RWPE2 (cell line): Measurements from ENCODE around the gene STAT5B.

Source experiments
- ATAC-seq: fragments of 200-7000 bp; cut with Tn5 transposase; 3 replicates; pipeline ENCODE4 v1.9.1; 2021; ENCODE audit warnings: low read depth
- DNase-seq: peaks from one replicate; pipeline ENCODE4 v3.0.0-alpha.2; 2020; ENCODE audit warnings: low spot score
- H3K27ac ChIP-seq: fragments of 450-650 bp; 2 replicates; pipeline ENCODE4 v1.5.1; 2017; ENCODE audit warnings: mild to moderate bottlenecking; ENCODE audit not compliant: poor library complexity, severe bottlenecking
- H3K27me3 ChIP-seq: fragments of 250-450 bp; sonication (Bioruptor Pico); 2 replicates; pipeline ENCODE4 v1.5.1; 2021; ENCODE audit warnings: mild to moderate bottlenecking, moderate library complexity; ENCODE audit not compliant: insufficient read depth, poor library complexity, severe bottlenecking
- H3K36me3 ChIP-seq: fragments of 250-450 bp; sonication (Bioruptor Pico); 2 replicates; pipeline ENCODE4 v1.5.1; 2020; ENCODE audit warnings: low read depth, mild to moderate bottlenecking, moderate library complexity
- H3K4me1 ChIP-seq: fragments of 250-450 bp; sonication (Bioruptor Pico); 2 replicates; pipeline ENCODE4 v1.5.1; 2021; ENCODE audit warnings: mild to moderate bottlenecking, moderate library complexity; ENCODE audit not compliant: insufficient read depth, poor library complexity, severe bottlenecking
- H3K4me3 ChIP-seq: fragments of 250-450 bp; sonication (Bioruptor Pico); 2 replicates; pipeline ENCODE4 v1.5.1; 2021; ENCODE audit warnings: mild to moderate bottlenecking, moderate library complexity; ENCODE audit not compliant: severe bottlenecking
- H3K9me3 ChIP-seq: fragments of 250-450 bp; sonication (Bioruptor Pico); 2 replicates; pipeline ENCODE4 v1.5.1; 2021; ENCODE audit warnings: mild to moderate bottlenecking, moderate library complexity; ENCODE audit not compliant: severe bottlenecking
- CTCF ChIP-seq: fragments of 450-650 bp; IDR thresholded peaks from one replicate; pipeline ENCODE4 v1.5.1; 2017; ENCODE audit warnings: mild to moderate bottlenecking, moderate library complexity; ENCODE audit not compliant: poor library complexity, severe bottlenecking

STAT5B gene

GRCh38 chr17:42252597-42253550 is 23.3 kb downstream of the STAT5B start:
- Histone ChIP-seq H3K36me3 (no peaks in the 10 kb centered on the region), H3K27ac (no peak overlapping the region), H3K27me3 (no peaks in the 10 kb centered on the region), H3K9me3 (no peaks in the 10 kb centered on the region), H3K4me3 (no peak overlapping the region), H3K4me1 (peaks cover 11% of the 10 kb centered on the region)
- no peak for TF ChIP-seq CTCF
- no peak for DNase-seq
- ATAC-seq, result no peak

GRCh38 chr17:42251115-42251514 is 25.1 kb downstream of the STAT5B start:
- ATAC-seq (no peak), DNase-seq (no peak)
- peaks cover 11% of the 10 kb centered on the region for H3K4me1 ChIP-seq

GRCh38 chr17:42249681-42250446 is 26.3 kb downstream of the STAT5B start:
- Histone ChIP-seq H3K4me1 (peaks cover 11% of the 10 kb centered on the region), H3K9me3 (no peaks in the 10 kb centered on the region), H3K27ac (no peak overlapping the region), H3K27me3 (no peaks in the 10 kb centered on the region), H3K36me3 (no peaks in the 10 kb centered on the region), H3K4me3 (no peak overlapping the region)
- TF ChIP-seq CTCF, result no peak
- DNase-seq (no peak), ATAC-seq (no peak)

More at GRCh38 chr17:42251115-42251514, 25.1 kb downstream of the STAT5B start:
- H3K27me3 ChIP-seq, result no peaks in the 10 kb centered on the region
- H3K36me3 ChIP-seq, result no peaks in the 10 kb centered on the region
- H3K27ac ChIP-seq, result no peak overlapping the region
- peak; percentile 33 for TF ChIP-seq CTCF
- H3K4me3 ChIP-seq, result no peak overlapping the region
- H3K9me3 ChIP-seq, result no peaks in the 10 kb centered on the region

- DNase-seq (no peak), ATAC-seq (no peak)
- H3K36me3 ChIP-seq, result no peaks in the 10 kb centered on the region
- H3K4me1 ChIP-seq, result peaks cover 11% of the 10 kb centered on the region
- TF ChIP-seq CTCF, result no peak
- no peak overlapping the region for H3K4me3 ChIP-seq
- no peaks in the 10 kb centered on the region for H3K9me3 ChIP-seq
- no peak overlapping the region for H3K27ac ChIP-seq
- no peaks in the 10 kb centered on the region for H3K27me3 ChIP-seq
These were observed 27.6 kb downstream of the STAT5B start for GRCh38 chr17:42248351-42249179.
